ENCODE measurements around the gene NCK2. TPM values are rescaled to one million over a fixed set of nuclear protein-coding genes. Genes with fewer than 3 reads are reported as not detected.

Gene NCK2
- total RNA-seq, 1 donor from 2014 or later: 55.2 TPM

GRCh38 chr2:105856581-105856980 lies 111.9 kb downstream of the NCK2 start:
- Mint-ChIP-seq H3K27me3 (ENCODE audit: low read depth) (no peaks in the 10 kb centered on the region), H3K4me1 (ENCODE audit: low read depth) (no peaks in the 10 kb centered on the region), H3K36me3 (ENCODE audit: low read depth) (peaks cover 6% of the 10 kb centered on the region), H3K4me3 (ENCODE audit: unreplicated experiment) (no peak overlapping the region), H3K9me3 (ENCODE audit: low read depth) (no peaks in the 10 kb centered on the region), H3K27ac (ENCODE audit: unreplicated experiment) (no peak overlapping the region)
- no peak for TF ChIP-seq CTCF (IDR thresholded peaks at IDR 0.05)
- DNase-seq (ENCODE audit: low spot score): no peak

- H3K27ac Mint-ChIP-seq (ENCODE audit: unreplicated experiment): no peak overlapping the region
- no peaks in the 10 kb centered on the region for H3K4me1 Mint-ChIP-seq (ENCODE audit: low read depth)
- no peak overlapping the region for H3K4me3 Mint-ChIP-seq (ENCODE audit: unreplicated experiment)
- no peaks in the 10 kb centered on the region for H3K9me3 Mint-ChIP-seq (ENCODE audit: low read depth)
- no peak for DNase-seq (ENCODE audit: low spot score)
- H3K27me3 Mint-ChIP-seq (ENCODE audit: low read depth): no peaks in the 10 kb centered on the region
- no peak for TF ChIP-seq CTCF (IDR thresholded peaks at IDR 0.05)
- H3K36me3 Mint-ChIP-seq (ENCODE audit: low read depth): peaks cover 6% of the 10 kb centered on the region
Observed at GRCh38 chr2:105857076-105857740, 112.5 kb downstream of the NCK2 start.

- Mint-ChIP-seq H3K9me3 (ENCODE audit: low read depth) (no peaks in the 10 kb centered on the region), H3K36me3 (ENCODE audit: low read depth) (peaks cover 6% of the 10 kb centered on the region), H3K4me1 (ENCODE audit: low read depth) (peaks cover 1% of the 10 kb centered on the region), H3K27me3 (ENCODE audit: low read depth) (no peaks in the 10 kb centered on the region), H3K4me3 (ENCODE audit: unreplicated experiment) (no peak overlapping the region), H3K27ac (ENCODE audit: unreplicated experiment) (no peak overlapping the region)
- DNase-seq (ENCODE audit: low spot score): no peak
- TF ChIP-seq CTCF (IDR thresholded peaks at IDR 0.05): no peak
Observed at GRCh38 chr2:105858868-105859693, 114.4 kb downstream of the NCK2 start.

GRCh38 chr2:105859694-105859951 lies 114.9 kb downstream of the NCK2 start:
- no peaks in the 10 kb centered on the region for H3K27me3 Mint-ChIP-seq (ENCODE audit: low read depth)
- TF ChIP-seq CTCF (IDR thresholded peaks at IDR 0.05): no peak
- DNase-seq (ENCODE audit: low spot score): no peak
- H3K4me3 Mint-ChIP-seq (ENCODE audit: unreplicated experiment): no peak overlapping the region
- peaks cover 7% of the 10 kb centered on the region for H3K4me1 Mint-ChIP-seq (ENCODE audit: low read depth)
- H3K36me3 Mint-ChIP-seq (ENCODE audit: low read depth): peaks cover 6% of the 10 kb centered on the region
- no peak overlapping the region for H3K27ac Mint-ChIP-seq (ENCODE audit: unreplicated experiment)
- no peaks in the 10 kb centered on the region for H3K9me3 Mint-ChIP-seq (ENCODE audit: low read depth)

GRCh38 chr2:105860567-105860966 lies 115.9 kb downstream of the NCK2 start:
- no peaks in the 10 kb centered on the region for H3K9me3 Mint-ChIP-seq (ENCODE audit: low read depth)
- no peak for DNase-seq (ENCODE audit: low spot score)
- H3K4me1 Mint-ChIP-seq (ENCODE audit: low read depth): peaks cover 16% of the 10 kb centered on the region
- no peak overlapping the region for H3K4me3 Mint-ChIP-seq (ENCODE audit: unreplicated experiment)
- TF ChIP-seq CTCF (IDR thresholded peaks at IDR 0.05): no peak
- H3K36me3 Mint-ChIP-seq (ENCODE audit: low read depth): peaks cover 2% of the 10 kb centered on the region
- H3K27me3 Mint-ChIP-seq (ENCODE audit: low read depth): no peaks in the 10 kb centered on the region
- H3K27ac Mint-ChIP-seq (ENCODE audit: unreplicated experiment): no peak overlapping the region
